Thyroid gland (tissue), 4 donors: ENCODE measurements around the gene ARMC3.

Experiments
- POLR2A ChIP-seq, 2 donors: fragments of 450-650 bp; IDR thresholded peaks; one replicate each; pipeline ENCODE4 v1.6.1; 2017; ENCODE audit warnings: antibody characterized with exemption in 2 of 2, mild to moderate bottlenecking in 2 of 2, moderate library complexity in 1 of 2
- TF ChIP-seq, protein P1 (sequence below), 6 experiments: fragments of 200-600 bp in 3 of 6; fragments of 450-650 bp in 3 of 6; sonication (generic) in 3 of 6; IDR thresholded peaks; one replicate each; pipeline ENCODE4 v1.5.1; 2016 to 2019; ENCODE audit warnings: antibody characterized with exemption in 6 of 6, mild to moderate bottlenecking in 2 of 6, inconsistent platforms in 1 of 6, moderate library complexity in 1 of 6

DNA sequence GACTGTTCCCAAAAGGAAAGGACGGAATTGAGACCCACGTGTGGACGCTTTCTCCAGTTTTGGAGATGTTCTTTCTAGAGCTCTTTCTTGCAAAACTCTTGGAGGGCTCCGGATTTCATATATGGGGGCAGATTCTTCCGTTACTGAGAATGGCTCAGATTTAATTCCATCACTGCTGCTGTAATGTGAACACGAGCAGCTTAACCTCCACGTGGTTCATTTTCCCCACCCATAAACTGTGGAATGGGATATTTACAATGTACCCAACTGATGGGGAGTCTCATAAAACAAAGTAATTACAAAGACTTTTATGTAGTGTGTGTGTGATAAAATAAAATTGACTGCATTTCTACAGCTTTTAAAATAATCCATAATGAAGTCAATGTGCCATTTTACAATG is 152.4 kb downstream of the ARMC3 start:
- TF ChIP-seq, protein P1, sequence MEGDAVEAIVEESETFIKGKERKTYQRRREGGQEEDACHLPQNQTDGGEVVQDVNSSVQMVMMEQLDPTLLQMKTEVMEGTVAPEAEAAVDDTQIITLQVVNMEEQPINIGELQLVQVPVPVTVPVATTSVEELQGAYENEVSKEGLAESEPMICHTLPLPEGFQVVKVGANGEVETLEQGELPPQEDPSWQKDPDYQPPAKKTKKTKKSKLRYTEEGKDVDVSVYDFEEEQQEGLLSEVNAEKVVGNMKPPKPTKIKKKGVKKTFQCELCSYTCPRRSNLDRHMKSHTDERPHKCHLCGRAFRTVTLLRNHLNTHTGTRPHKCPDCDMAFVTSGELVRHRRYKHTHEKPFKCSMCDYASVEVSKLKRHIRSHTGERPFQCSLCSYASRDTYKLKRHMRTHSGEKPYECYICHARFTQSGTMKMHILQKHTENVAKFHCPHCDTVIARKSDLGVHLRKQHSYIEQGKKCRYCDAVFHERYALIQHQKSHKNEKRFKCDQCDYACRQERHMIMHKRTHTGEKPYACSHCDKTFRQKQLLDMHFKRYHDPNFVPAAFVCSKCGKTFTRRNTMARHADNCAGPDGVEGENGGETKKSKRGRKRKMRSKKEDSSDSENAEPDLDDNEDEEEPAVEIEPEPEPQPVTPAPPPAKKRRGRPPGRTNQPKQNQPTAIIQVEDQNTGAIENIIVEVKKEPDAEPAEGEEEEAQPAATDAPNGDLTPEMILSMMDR (IDR thresholded peaks at IDR 0.05) = no peak
- TF ChIP-seq POLR2A (IDR thresholded peaks at IDR 0.05) = no peak
